ENCODE results near the gene PTPRD. TPM values are rescaled to one million over a fixed set of nuclear protein-coding genes. Genes with fewer than 3 reads are reported as not detected.

The PTPRD gene
- total and polyA plus RNA-seq, 2 donors (not counting 1 experiment from before 2014, with no cell fraction given) = not detected

DNA sequence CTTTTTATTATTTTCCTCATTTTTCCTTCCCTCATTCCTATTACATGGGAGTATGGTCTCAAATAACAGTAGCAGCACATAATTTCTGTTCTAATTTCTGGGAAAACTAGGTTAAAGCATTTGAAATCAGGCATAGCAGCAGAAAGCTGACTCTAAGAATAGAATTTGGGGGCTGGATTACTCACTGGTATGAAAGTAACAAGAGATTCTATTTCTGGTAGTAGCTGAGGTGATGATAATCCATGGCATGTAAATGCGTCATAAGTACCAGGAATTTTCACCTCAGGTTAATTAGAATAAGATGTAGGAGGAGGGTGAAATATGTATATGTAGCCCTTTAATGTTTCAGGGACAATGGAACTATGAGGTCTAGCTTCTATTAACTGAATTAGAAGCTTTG lies 662.0 kb downstream of the PTPRD start:
- no peaks in the 10 kb centered on the region for H3K9me3 Mint-ChIP-seq (ENCODE audit: insufficient read depth)
- ChIA-PET POLR2A (no interaction called here), CTCF (interaction anchor here (1.4 kb wide), 1 partner anchor 12 kb away, joined by 3 read pairs; no protein-coding TSS in a partner anchor)
- H3K27ac Mint-ChIP-seq = no peak overlapping the region
- no peak overlapping the region for H3K27ac ChIP-seq (ENCODE audit: low read length in 2 of 2)
- intact Hi-C loops (cut with micrococcal nuclease) = no loop called here
- no peak overlapping the region for H3K9ac ChIP-seq (ENCODE audit: low read length)
- H3K4me1 Mint-ChIP-seq = no peaks in the 10 kb centered on the region
- no peak overlapping the region for H3K4me3 ChIP-seq (ENCODE audit: control extremely low read depth in 1 of 5, extremely low read depth in 1 of 5, insufficient read depth in 1 of 5, low read depth in 2 of 5, low read length in 4 of 5)
- no peak overlapping the region for H3K4me2 ChIP-seq (replicated peaks; ENCODE audit: low read depth, low read length, poor library complexity, severe bottlenecking)
- no peaks in the 10 kb centered on the region for H3K9me3 ChIP-seq (ENCODE audit: control extremely low read depth in 1 of 3, control insufficient read depth in 2 of 3, insufficient read depth in 1 of 3, low read length in 2 of 3)
- no peak overlapping the region for H2AFZ ChIP-seq (ENCODE audit: insufficient read depth, low read depth, low read length, poor library complexity, severe bottlenecking)
- DNase-seq (no peak), ATAC-seq (ENCODE audit: low read depth) (no peak)
- 100% methylated on average over 1 of the region's 1 CpG for WGBS (ENCODE audit: insufficient coverage)
- H3K36me3 ChIP-seq (replicated peaks in 1 of 2; ENCODE audit: control extremely low read depth in 1 of 2, control insufficient read depth in 1 of 2, extremely low read depth in 1 of 2, insufficient read depth in 2 of 2, low read length in 1 of 2) = no peaks in the 10 kb centered on the region
- H3K27me3 ChIP-seq (replicated peaks in 1 of 4; ENCODE audit: control extremely low read depth in 1 of 4, control insufficient read depth in 3 of 4, insufficient read depth in 4 of 4, low read length in 3 of 4) = no peaks in the 10 kb centered on the region
- H3K79me2 ChIP-seq (ENCODE audit: control insufficient read depth, insufficient read depth, low read length) = no peaks in the 10 kb centered on the region
- no peak overlapping the region for H3K4me3 Mint-ChIP-seq
- no peaks in the 10 kb centered on the region for H3K27me3 Mint-ChIP-seq
- H3K4me1 ChIP-seq (ENCODE audit: control insufficient read depth in 2 of 2, insufficient read depth in 2 of 2, low read length in 2 of 2) = no peaks in the 10 kb centered on the region
- H4K20me1 ChIP-seq (ENCODE audit: control insufficient read depth, insufficient read depth, low read length, poor library complexity, severe bottlenecking) = no peaks in the 10 kb centered on the region
- TF ChIP-seq, protein P1, sequence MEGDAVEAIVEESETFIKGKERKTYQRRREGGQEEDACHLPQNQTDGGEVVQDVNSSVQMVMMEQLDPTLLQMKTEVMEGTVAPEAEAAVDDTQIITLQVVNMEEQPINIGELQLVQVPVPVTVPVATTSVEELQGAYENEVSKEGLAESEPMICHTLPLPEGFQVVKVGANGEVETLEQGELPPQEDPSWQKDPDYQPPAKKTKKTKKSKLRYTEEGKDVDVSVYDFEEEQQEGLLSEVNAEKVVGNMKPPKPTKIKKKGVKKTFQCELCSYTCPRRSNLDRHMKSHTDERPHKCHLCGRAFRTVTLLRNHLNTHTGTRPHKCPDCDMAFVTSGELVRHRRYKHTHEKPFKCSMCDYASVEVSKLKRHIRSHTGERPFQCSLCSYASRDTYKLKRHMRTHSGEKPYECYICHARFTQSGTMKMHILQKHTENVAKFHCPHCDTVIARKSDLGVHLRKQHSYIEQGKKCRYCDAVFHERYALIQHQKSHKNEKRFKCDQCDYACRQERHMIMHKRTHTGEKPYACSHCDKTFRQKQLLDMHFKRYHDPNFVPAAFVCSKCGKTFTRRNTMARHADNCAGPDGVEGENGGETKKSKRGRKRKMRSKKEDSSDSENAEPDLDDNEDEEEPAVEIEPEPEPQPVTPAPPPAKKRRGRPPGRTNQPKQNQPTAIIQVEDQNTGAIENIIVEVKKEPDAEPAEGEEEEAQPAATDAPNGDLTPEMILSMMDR (IDR thresholded peaks at IDR 0.05) = no peak
- TF ChIP-seq EZH2 (IDR thresholded peaks at IDR 0.05; ENCODE audit: borderline replicate concordance, insufficient read depth, low read depth, low read length, poor library complexity, severe bottlenecking) = no peak

DNA sequence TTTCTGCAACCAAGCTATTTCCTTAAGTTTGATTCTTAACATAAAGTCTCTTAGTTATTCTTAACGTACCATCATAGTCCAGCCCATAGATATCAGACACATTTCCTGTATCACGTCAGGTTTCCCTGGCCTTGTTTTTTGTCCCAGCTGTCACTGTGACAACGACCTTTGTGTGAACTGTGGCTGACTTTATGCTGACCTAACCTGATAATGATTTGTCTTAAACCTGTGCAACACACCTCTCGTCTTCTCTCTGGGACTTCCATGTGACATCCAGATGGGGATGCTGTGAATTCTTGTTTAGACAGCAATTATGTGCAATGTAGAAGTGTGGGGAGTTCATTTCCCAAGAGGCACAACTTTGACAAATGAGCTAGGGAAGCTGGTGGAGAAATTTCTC lies 662.8 kb downstream of the PTPRD start:
- Mint-ChIP-seq H3K27ac (no peak overlapping the region), H3K4me3 (no peak overlapping the region), H3K27me3 (no peaks in the 10 kb centered on the region), H3K9me3 (ENCODE audit: insufficient read depth) (no peaks in the 10 kb centered on the region), H3K4me1 (no peaks in the 10 kb centered on the region)
- H4K20me1 ChIP-seq (ENCODE audit: control insufficient read depth, insufficient read depth, low read length, poor library complexity, severe bottlenecking) = no peaks in the 10 kb centered on the region
- no peak for TF ChIP-seq EZH2 (IDR thresholded peaks at IDR 0.05; ENCODE audit: borderline replicate concordance, insufficient read depth, low read depth, low read length, poor library complexity, severe bottlenecking)
- TF ChIP-seq, protein P1 (IDR thresholded peaks at IDR 0.05) = no peak
- DNase-seq (no peak), ATAC-seq (ENCODE audit: low read depth) (no peak)
- CTCF ChIA-PET = interaction anchor here (1.4 kb wide), 1 partner anchor 11 kb away, joined by 3 read pairs; no protein-coding TSS in a partner anchor
- POLR2A ChIA-PET = no interaction called here
- no peak overlapping the region for H2AFZ ChIP-seq (ENCODE audit: insufficient read depth, low read depth, low read length, poor library complexity, severe bottlenecking)
- no peaks in the 10 kb centered on the region for H3K36me3 ChIP-seq (replicated peaks in 1 of 2; ENCODE audit: control extremely low read depth in 1 of 2, control insufficient read depth in 1 of 2, extremely low read depth in 1 of 2, insufficient read depth in 2 of 2, low read length in 1 of 2)
- intact Hi-C loops (cut with micrococcal nuclease) = no loop called here
- H3K9me3 ChIP-seq (ENCODE audit: control extremely low read depth in 1 of 3, control insufficient read depth in 2 of 3, insufficient read depth in 1 of 3, low read length in 2 of 3) = no peaks in the 10 kb centered on the region
- no peaks in the 10 kb centered on the region for H3K4me1 ChIP-seq (ENCODE audit: control insufficient read depth in 2 of 2, insufficient read depth in 2 of 2, low read length in 2 of 2)
- H3K9ac ChIP-seq (ENCODE audit: low read length) = no peak overlapping the region
- 62% methylated on average over 3 of the region's 4 CpGs for WGBS (ENCODE audit: insufficient coverage)
- H3K4me2 ChIP-seq (replicated peaks; ENCODE audit: low read depth, low read length, poor library complexity, severe bottlenecking) = no peak overlapping the region
- H3K27ac ChIP-seq (ENCODE audit: low read length in 2 of 2) = no peak overlapping the region
- no peaks in the 10 kb centered on the region for H3K79me2 ChIP-seq (ENCODE audit: control insufficient read depth, insufficient read depth, low read length)
- H3K4me3 ChIP-seq (ENCODE audit: control extremely low read depth in 1 of 5, extremely low read depth in 1 of 5, insufficient read depth in 1 of 5, low read depth in 2 of 5, low read length in 4 of 5) = no peak overlapping the region
- H3K27me3 ChIP-seq (replicated peaks in 1 of 4; ENCODE audit: control extremely low read depth in 1 of 4, control insufficient read depth in 3 of 4, insufficient read depth in 4 of 4, low read length in 3 of 4) = no peaks in the 10 kb centered on the region

Data from B cell (primary cell).